Brain microvascular endothelial cell (primary cell): ENCODE measurements around the gene CMTM6.

Experiments used
- DNase-seq: peaks from one replicate; pipeline ENCODE4 v3.0.0-alpha.2; 2020
- H3K27ac ChIP-seq: fragments of 250-450 bp; sonication (Bioruptor Pico); 2 replicates; pipeline ENCODE4 v1.5.1; 2020; ENCODE audit warnings: mild to moderate bottlenecking, moderate library complexity
- H3K27me3 ChIP-seq: fragments of 250-450 bp; sonication (Bioruptor Pico); replicated peaks from 2 replicates; pipeline ENCODE4 v1.5.1; 2020; ENCODE audit warnings: mild to moderate bottlenecking
- H3K36me3 ChIP-seq: fragments of 250-450 bp; sonication (Bioruptor Pico); replicated peaks from 2 replicates; pipeline ENCODE4 v1.5.1; 2020; ENCODE audit warnings: mild to moderate bottlenecking
- H3K4me3 ChIP-seq: 2 replicates; pipeline ENCODE4 v1.5.1; 2011; ENCODE audit warnings: low read depth, mild to moderate bottlenecking, control low read depth, low read length, moderate library complexity
- CTCF ChIP-seq: IDR thresholded peaks from 2 replicates; pipeline ENCODE4 v1.5.1; 2011; ENCODE audit warnings: low read depth, mild to moderate bottlenecking, moderate library complexity, low read length, control low read depth, inconsistent platforms; ENCODE audit errors: missing control alignments
- in situ Hi-C: cut with HindIII; loops from 2 replicates; pipeline ENCODE4 v1.10.0; 2017; ENCODE audit warnings: low sequenced_read_pairs, low pct_ligation_motif_present

The CMTM6 gene

GRCh38 chr3:32435911-32436815 lies 66.5 kb downstream of the CMTM6 start:
- TF ChIP-seq CTCF = no peak
- Histone ChIP-seq H3K27ac (no peak overlapping the region), H3K36me3 (no peaks in the 10 kb centered on the region), H3K27me3 (no peaks in the 10 kb centered on the region), H3K4me3 (no peak overlapping the region)
- in situ Hi-C loops = no loop called here
- DNase-seq = peak; percentile 24

GRCh38 chr3:32434206-32434605 lies 68.4 kb downstream of the CMTM6 start:
- no peak overlapping the region for H3K27ac ChIP-seq
- no peak overlapping the region for H3K4me3 ChIP-seq
- no peak for DNase-seq
- in situ Hi-C loops = no loop called here
- no peaks in the 10 kb centered on the region for H3K36me3 ChIP-seq
- no peaks in the 10 kb centered on the region for H3K27me3 ChIP-seq
- no peak for TF ChIP-seq CTCF

- no peak for DNase-seq
- in situ Hi-C loops = no loop called here
- no peak overlapping the region for H3K27ac ChIP-seq
Measured at GRCh38 chr3:32432711-32433530, 69.7 kb downstream of the CMTM6 start.

GRCh38 chr3:32432045-32432710 lies 70.5 kb downstream of the CMTM6 start:
- DNase-seq = no peak

More at GRCh38 chr3:32432711-32433530, 69.7 kb downstream of the CMTM6 start:
- no peak overlapping the region for H3K4me3 ChIP-seq
- H3K27me3 ChIP-seq = no peaks in the 10 kb centered on the region
- TF ChIP-seq CTCF = no peak
- H3K36me3 ChIP-seq = no peaks in the 10 kb centered on the region

GRCh38 chr3:32431481-32431880 lies 71.2 kb downstream of the CMTM6 start:
- Histone ChIP-seq H3K36me3 (no peaks in the 10 kb centered on the region), H3K4me3 (no peak overlapping the region), H3K27me3 (no peaks in the 10 kb centered on the region), H3K27ac (no peak overlapping the region)
- no peak for DNase-seq
- TF ChIP-seq CTCF = no peak
- in situ Hi-C loops = no loop called here

More at GRCh38 chr3:32432045-32432710, 70.5 kb downstream of the CMTM6 start:
- Histone ChIP-seq H3K27me3 (no peaks in the 10 kb centered on the region), H3K27ac (no peak overlapping the region), H3K4me3 (no peak overlapping the region), H3K36me3 (no peaks in the 10 kb centered on the region)
- in situ Hi-C loops = no loop called here
- TF ChIP-seq CTCF = no peak
